Activated naive CD8-positive, alpha-beta T cell treated with anti-CD3 and anti-CD28 coated beads, Interleukin-2, amount 50 U/mL, for 16 hours (primary cell): Measurements from ENCODE around the gene ORM1.
"Not testable (repeated sequence)": the region's sequence is repeated elsewhere in the genome, so short reads cannot be mapped to it uniquely, and the experiment has no call there.

Source experiments
- DNase-seq: peaks from one replicate; pipeline ENCODE4 v3.0.0-alpha.2; 2020; ENCODE audit warnings: low read depth, low spot score

The ORM1 gene

GRCh38 chr9:114304416-114305188 is 18.3 kb upstream of the ORM1 start:
- no peak for DNase-seq

GRCh38 chr9:114307899-114308267 is 15.0 kb upstream of the ORM1 start:
- DNase-seq = no peak

GRCh38 chr9:114308361-114308950 is 14.4 kb upstream of the ORM1 start:
- DNase-seq = no peak

GRCh38 chr9:114309096-114309495 is 13.8 kb upstream of the ORM1 start:
- no peak for DNase-seq

- no peak for DNase-seq
Measured at GRCh38 chr9:114310471-114311450, 12.1 kb upstream of the ORM1 start.

GRCh38 chr9:114311571-114312512 is 11.1 kb upstream of the ORM1 start:
- no peak for DNase-seq

- DNase-seq = no peak
Measured at GRCh38 chr9:114312513-114312875, 10.4 kb upstream of the ORM1 start.

GRCh38 chr9:114313186-114313585 is 9.7 kb upstream of the ORM1 start:
- no peak for DNase-seq

- no peak for DNase-seq
Measured at GRCh38 chr9:114314256-114314867, 8.5 kb upstream of the ORM1 start.

- DNase-seq = no peak
Measured at GRCh38 chr9:114314881-114315722, 7.8 kb upstream of the ORM1 start.

- no peak for DNase-seq
Measured at GRCh38 chr9:114315723-114316363, 7.1 kb upstream of the ORM1 start.

GRCh38 chr9:114316605-114317230 is 6.2 kb upstream of the ORM1 start:
- DNase-seq = no peak

GRCh38 chr9:114317665-114318357 is 5.1 kb upstream of the ORM1 start:
- DNase-seq = no peak

- no peak for DNase-seq
Measured at GRCh38 chr9:114318416-114318815, 4.5 kb upstream of the ORM1 start.

- DNase-seq = no peak
Measured at GRCh38 chr9:114319147-114319546, 3.8 kb upstream of the ORM1 start.

GRCh38 chr9:114320710-114321109 is 2.2 kb upstream of the ORM1 start:
- DNase-seq = not testable (repeated sequence)

GRCh38 chr9:114321759-114322158 is 1.1 kb upstream of the ORM1 start:
- DNase-seq = no peak

- not testable (repeated sequence) for DNase-seq
Measured at GRCh38 chr9:114322160-114322818, 609 bp upstream of the ORM1 start.
